Thoracic aorta endothelial cell (primary cell): ENCODE measurements around the gene ZMAT1. TPM values are rescaled to one million over a fixed set of nuclear protein-coding genes. Genes with fewer than 3 reads are reported as not detected.

Experiments
- small RNA-seq: library from RNA; depleted of rRNA; stranded (forward); fragments of <200 nt; gene quantifications from one replicate; pipeline ENCODE3, GENCODE V24; 2012
- total RNA-seq: library from RNA; depleted of rRNA; stranded (reverse); fragments of >200 nt; gene quantifications from 2 replicates; pipeline ENCODE4 v1.2.3, GENCODE V29; 2012

Gene ZMAT1
- 2.3 and 4.0 TPM in 2 replicates for total RNA-seq

DNA sequence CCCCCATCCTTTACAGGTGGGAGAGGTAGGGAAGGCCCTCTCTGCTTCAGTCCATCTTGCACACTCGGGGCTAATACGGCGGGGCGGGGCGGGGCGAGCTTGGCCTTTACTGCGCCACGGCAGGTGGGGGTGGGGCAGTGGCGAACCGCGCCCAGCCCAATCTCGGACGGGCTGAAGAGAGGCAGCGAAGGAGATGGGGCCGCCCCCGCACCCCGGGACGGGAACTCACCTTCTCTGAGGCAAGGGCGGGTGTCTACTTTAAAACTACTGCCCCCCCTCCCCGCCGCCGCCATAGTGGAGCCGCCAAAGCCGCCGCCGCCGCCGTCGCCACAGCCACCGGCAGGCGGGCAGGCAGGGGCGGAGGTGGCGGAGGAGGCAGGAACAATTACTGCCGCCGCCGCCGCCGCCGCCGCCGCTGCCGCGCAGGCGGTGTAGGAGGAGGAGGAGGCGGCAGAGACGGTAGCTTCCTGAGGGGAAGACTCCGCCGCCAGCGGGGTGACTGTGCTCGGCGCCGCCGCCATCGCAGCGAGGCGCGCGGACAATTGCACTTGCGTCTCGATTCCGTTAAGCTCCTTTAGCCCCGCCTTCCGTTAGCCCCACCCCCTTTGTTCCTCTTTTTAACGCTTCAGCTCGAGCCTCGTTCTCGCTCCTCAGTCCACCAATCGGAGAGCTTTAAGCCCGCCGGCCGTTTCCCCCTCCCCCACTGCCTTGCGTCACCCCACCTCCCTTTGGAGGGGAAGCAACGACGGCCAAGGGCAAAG, at the start of gene ZMAT1:
ZMAT1 (minus strand) TSS at position 540 of the 761 bp plus-strand sequence; CDS start at position 521, 19 bp downstream.

Small RNAs within 50 kb of the gene (small RNA-seq; reads per million reads assigned to genes)
- not detected for gene RNU6-345P

Other genes with a start within 250 kb of the ZMAT1 start
- gene TCEAL2, start 193.7 kb upstream of the ZMAT1 start, total RNA-seq, result 0.14 TPM in 1 of 2 replicates, not detected in the other
- gene TCEAL6, start 210.5 kb upstream of the ZMAT1 start, total RNA-seq, result not detected in 2 replicates
- 5.3 TPM in 1 of 2 replicates, not detected in the other for gene BEX5, start 223.9 kb upstream of the ZMAT1 start, total RNA-seq